ENCODE results near the gene AQP12A.

The AQP12A gene

GRCh38 chr2:240712121-240712520, 20.5 kb downstream of the AQP12A start:
- Histone ChIP-seq H3K9ac (ENCODE audit: low read length) (no peak overlapping the region), H3K4me2 (ENCODE audit: low read depth, low read length, poor library complexity, severe bottlenecking) (no peak overlapping the region), H3K9me2 (replicated peaks; ENCODE audit: insufficient read depth, low read length) (no peaks in the 10 kb centered on the region), H3K27ac (ENCODE audit: low read depth, low read length) (no peak overlapping the region), H3K79me2 (ENCODE audit: insufficient read depth, low read length) (no peaks in the 10 kb centered on the region), H3K36me3 (ENCODE audit: low read length) (no peaks in the 10 kb centered on the region), H3K9me3 (ENCODE audit: insufficient read depth, low read length) (no peaks in the 10 kb centered on the region), H4K20me1 (ENCODE audit: low read depth, low read length) (no peaks in the 10 kb centered on the region), H3K27me3 (ENCODE audit: low read length) (no peaks in the 10 kb centered on the region), H3F3A (ENCODE audit: insufficient read depth) (no peaks in the 10 kb centered on the region), H3K4me3 (ENCODE audit: insufficient read depth, low read length, poor library complexity, severe bottlenecking) (no peak overlapping the region), H2AFZ (ENCODE audit: low read depth, low read length, severe bottlenecking) (no peak overlapping the region)
- TF ChIP-seq EZH2phosphoT487 (conservative IDR thresholded peaks at IDR 0.05; ENCODE audit: low read length) (no peak), CTCF (IDR thresholded peaks at IDR 0.05; ENCODE audit: insufficient read depth, low read length, poor library complexity, severe bottlenecking) (no peak)

- H3K36me3 ChIP-seq (ENCODE audit: low read length): no peaks in the 10 kb centered on the region
- H4K20me1 ChIP-seq (ENCODE audit: low read depth, low read length): no peaks in the 10 kb centered on the region
- no peaks in the 10 kb centered on the region for H3K79me2 ChIP-seq (ENCODE audit: insufficient read depth, low read length)
- H3K4me2 ChIP-seq (ENCODE audit: low read depth, low read length, poor library complexity, severe bottlenecking): no peak overlapping the region
- no peak for TF ChIP-seq CTCF (IDR thresholded peaks at IDR 0.05; ENCODE audit: insufficient read depth, low read length, poor library complexity, severe bottlenecking)
- TF ChIP-seq EZH2phosphoT487 (conservative IDR thresholded peaks at IDR 0.05; ENCODE audit: low read length): no peak
- H3F3A ChIP-seq (ENCODE audit: insufficient read depth): no peaks in the 10 kb centered on the region
- no peak overlapping the region for H3K27ac ChIP-seq (ENCODE audit: low read depth, low read length)
- H3K4me3 ChIP-seq (ENCODE audit: insufficient read depth, low read length, poor library complexity, severe bottlenecking): no peak overlapping the region
- no peak overlapping the region for H2AFZ ChIP-seq (ENCODE audit: low read depth, low read length, severe bottlenecking)
- H3K9me3 ChIP-seq (ENCODE audit: insufficient read depth, low read length): no peaks in the 10 kb centered on the region
- no peaks in the 10 kb centered on the region for H3K27me3 ChIP-seq (ENCODE audit: low read length)
- no peaks in the 10 kb centered on the region for H3K9me2 ChIP-seq (replicated peaks; ENCODE audit: insufficient read depth, low read length)
- H3K9ac ChIP-seq (ENCODE audit: low read length): no peak overlapping the region
Observed at GRCh38 chr2:240713071-240713927, 21.6 kb downstream of the AQP12A start.

GRCh38 chr2:240713928-240714746, 22.5 kb downstream of the AQP12A start:
- H4K20me1 ChIP-seq (ENCODE audit: low read depth, low read length): no peaks in the 10 kb centered on the region
- H3K27ac ChIP-seq (ENCODE audit: low read depth, low read length): no peak overlapping the region
- no peak overlapping the region for H3K9ac ChIP-seq (ENCODE audit: low read length)
- H3K9me2 ChIP-seq (replicated peaks; ENCODE audit: insufficient read depth, low read length): no peaks in the 10 kb centered on the region
- no peaks in the 10 kb centered on the region for H3K36me3 ChIP-seq (ENCODE audit: low read length)
- TF ChIP-seq EZH2phosphoT487 (conservative IDR thresholded peaks at IDR 0.05; ENCODE audit: low read length) (no peak), CTCF (IDR thresholded peaks at IDR 0.05; ENCODE audit: insufficient read depth, low read length, poor library complexity, severe bottlenecking) (no peak)
- no peak overlapping the region for H3K4me3 ChIP-seq (ENCODE audit: insufficient read depth, low read length, poor library complexity, severe bottlenecking)
- no peak overlapping the region for H3K4me2 ChIP-seq (ENCODE audit: low read depth, low read length, poor library complexity, severe bottlenecking)
- H3K9me3 ChIP-seq (ENCODE audit: insufficient read depth, low read length): no peaks in the 10 kb centered on the region
- H3K79me2 ChIP-seq (ENCODE audit: insufficient read depth, low read length): no peaks in the 10 kb centered on the region
- H3F3A ChIP-seq (ENCODE audit: insufficient read depth): no peaks in the 10 kb centered on the region
- H2AFZ ChIP-seq (ENCODE audit: low read depth, low read length, severe bottlenecking): no peak overlapping the region
- H3K27me3 ChIP-seq (ENCODE audit: low read length): no peaks in the 10 kb centered on the region
